KG1 (cell line): ENCODE data around the gene DSCAM.

Experiments
- DNase-seq: peaks from one replicate; lab custom pipeline; 2025; lab: John Stamatoyannopoulos, UW

DSCAM gene

DNA sequence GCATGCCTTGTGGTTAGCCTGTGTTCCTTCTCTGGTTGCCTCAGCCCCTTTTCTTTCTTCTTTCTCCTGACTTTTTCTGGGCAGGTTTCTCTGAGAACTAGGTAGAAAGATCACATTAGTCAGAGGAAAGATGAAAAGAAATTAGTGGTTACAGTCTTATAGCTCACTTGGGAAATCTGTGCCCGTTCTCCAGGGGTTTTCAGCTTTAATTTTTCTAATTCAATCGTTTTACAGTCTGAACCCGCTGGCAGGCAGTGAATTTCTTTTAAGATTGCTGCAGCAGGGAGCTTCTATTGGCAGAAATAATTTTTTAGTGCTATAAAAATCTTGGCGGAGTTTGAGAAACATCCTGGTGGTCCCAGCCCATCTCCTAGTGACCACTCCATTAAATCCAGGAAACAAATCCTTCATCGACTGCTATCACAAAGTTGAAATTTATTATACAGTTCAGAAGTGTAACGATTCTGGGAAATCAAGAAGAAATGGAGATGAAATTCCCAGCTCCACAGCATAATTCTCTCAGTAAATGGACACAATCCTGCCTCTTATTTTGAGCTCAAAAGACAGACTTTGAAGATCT, 866.6 kb downstream of the DSCAM start:
- no peak for DNase-seq

DNA sequence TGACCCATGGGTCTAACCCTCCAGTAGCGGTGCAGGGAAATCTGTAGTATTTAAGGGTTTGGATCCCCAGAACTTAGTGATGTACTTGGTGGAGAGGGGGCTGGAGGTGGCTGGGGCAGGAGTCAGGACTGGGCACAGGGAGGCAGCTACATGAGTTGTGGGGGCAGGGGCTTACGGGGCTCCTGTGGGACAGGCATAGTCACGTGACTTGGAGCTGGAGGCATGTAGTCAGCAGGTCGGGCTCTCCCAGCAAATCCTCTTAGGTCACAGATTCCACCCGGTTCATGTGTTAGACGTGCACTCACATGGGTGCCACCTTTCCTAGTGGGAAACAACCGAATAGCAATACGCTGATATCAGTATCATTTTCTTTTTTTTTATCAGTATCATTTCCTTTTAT, 867.6 kb downstream of the DSCAM start:
- DNase-seq = no peak

DNA sequence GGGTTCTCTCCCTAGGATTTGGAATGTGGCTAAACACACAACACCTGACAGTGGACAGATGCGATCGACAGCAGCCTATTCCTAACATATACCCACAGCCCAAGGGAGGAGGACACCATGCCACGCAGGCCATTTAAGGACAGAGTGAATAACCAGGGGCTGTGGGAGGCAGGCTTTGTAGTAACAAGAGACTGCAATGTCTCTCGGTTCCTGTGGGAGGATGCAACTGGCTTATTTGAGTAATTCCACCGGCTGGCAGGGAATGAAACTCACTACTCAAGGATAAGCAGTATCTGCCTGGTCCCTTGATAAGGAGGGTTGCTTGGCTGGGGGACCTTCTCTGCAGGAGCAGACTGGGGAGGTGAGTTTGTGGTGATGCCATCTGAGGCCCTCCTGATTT, 870.2 kb downstream of the DSCAM start:
- DNase-seq = no peak

DNA sequence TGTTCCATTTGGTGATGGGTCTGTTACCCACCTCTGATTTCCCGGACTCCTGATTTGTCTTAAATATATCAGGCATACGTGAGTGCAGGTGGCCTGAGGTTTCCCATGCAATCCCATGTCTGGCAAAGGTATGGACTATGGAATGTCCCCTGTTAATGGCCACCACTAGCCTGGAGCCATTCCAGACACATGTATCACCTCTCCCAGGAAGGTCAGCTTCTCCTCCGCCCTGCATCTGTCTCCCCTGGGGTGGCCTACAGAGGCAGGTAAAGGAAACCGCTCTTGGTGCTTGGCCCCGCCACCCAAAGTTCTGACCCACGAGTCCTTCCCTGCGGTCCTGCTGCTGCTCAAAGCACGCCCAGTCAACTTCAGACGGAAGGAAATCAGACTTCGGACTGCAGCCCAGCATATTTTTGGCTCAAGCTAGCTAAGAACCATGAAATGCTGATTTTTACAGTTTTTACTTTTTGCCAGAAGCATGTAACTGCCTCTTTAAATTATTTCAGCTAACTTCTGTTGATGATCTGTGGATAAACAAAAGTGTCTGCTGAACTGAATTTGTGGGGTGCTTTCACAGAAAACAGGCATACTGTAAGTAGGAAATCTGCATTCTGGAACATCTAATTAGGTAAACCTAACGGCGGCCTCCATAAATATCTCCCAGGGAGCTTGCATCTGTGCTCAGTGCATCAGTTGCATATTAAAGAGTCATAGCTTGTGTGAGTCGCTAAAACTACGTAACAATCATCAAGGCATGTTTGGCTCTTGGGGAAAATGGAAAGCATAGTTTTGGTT, 873.8 kb downstream of the DSCAM start:
- DNase-seq = no peak

DNA sequence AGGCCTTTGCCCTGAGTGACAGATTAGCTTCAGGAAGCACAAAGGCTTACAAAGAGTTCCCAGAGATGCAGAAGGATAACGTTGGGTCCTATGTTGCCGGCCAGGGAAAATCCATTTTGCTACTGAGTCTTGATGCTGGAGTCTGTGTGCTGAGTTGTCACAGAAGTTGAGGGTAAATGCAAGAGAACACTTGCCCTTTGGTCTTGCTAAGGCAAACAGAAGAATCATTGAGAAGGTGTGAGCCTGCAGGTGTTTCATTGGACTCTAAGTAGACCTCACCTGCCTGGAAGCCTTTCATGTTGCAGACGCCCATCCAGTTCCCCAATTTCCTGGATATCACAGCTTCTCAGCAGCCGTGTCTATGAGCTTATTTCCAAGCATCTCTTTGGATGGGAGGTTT, 874.5 kb downstream of the DSCAM start:
- no peak for DNase-seq

DNA sequence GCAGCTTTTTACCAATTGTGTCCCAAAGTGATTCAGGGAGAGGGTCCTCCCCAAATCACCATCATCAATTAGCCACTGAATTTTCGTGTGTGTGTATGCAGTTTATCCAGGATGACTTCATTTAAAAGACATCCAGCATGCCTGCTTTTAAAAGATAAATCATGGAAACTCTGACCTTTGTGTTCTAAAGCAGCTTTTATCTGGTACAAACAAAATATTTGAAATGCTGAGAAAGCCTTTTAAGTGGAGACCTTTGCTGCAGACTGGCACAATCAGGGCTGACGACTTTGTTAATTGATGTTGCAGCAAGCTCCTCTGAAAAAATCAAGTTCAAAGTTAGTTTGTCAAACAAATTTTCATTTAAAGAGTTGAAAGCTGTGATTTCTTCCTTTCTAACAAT, 875.0 kb downstream of the DSCAM start:
- DNase-seq = no peak

DNA sequence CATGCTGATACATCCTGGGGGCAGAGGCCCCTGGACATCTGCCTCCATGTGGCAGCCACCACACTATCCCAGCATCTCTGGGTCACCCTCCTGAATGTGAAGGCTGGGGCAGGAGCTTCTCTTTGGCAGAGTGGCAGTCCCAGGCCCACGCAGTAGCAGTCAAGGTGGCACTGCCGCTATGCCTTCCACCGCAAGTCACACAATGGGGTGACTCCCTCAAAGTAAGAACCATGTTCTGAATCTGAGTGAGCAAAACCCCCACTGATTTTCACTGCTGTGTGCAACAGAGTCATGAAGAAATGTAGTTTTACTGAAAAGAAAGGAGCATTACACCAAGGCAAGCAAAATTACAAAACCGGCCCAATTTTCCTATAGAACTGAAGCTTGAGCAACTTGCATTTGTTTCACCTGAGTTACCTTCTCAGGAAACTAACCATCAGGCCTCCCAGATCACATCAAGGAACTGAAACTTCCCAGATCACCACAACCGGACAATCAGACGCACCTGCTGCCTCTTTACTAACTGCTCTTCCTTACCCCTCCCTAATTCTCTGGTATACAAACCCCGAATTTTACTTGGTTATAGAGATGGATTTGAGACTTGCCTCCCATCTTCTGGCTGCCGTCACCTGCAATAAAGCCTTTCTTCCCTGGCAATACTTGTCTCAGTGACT, 877.1 kb downstream of the DSCAM start:
- DNase-seq = no peak

DNA sequence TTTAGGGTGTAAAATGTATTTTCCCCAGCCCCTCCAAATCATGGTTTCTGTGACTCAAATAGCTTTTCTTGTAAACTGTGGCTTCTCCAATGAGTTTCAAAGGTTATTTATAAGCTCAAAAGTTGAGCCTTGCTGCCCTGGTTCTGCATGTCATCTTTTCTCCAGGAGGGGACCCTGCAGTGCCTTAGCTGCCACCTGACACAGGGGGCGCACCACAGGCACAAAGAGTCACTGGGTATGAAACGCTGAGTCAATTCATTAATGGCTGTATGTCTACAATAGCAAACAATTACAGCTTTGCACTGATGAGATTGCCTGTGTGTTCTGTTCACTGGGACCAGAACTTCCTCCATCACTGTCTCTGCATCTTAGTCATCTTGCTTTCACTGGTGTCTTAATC, 878.9 kb downstream of the DSCAM start:
- DNase-seq = no peak

DNA sequence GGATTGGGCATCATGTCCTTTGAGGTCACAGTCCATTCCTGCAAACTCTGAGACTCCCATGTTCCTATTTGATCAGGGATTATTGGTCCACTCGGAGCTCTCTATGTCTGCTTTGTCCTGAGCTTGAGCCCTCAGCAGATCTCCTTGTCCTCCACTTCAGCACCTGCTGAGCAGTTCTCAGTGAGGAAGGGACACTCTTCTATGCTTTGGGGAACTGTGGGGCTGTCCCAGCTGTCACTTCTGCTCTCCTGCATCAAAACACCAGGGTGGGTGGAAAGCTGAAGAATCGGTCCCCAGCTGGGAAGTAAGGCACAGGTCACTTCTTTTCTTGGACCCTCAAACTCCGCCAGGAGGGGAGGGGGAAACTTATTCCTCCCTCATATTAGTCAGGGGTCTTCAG, 880.2 kb downstream of the DSCAM start:
- DNase-seq = no peak

DNA sequence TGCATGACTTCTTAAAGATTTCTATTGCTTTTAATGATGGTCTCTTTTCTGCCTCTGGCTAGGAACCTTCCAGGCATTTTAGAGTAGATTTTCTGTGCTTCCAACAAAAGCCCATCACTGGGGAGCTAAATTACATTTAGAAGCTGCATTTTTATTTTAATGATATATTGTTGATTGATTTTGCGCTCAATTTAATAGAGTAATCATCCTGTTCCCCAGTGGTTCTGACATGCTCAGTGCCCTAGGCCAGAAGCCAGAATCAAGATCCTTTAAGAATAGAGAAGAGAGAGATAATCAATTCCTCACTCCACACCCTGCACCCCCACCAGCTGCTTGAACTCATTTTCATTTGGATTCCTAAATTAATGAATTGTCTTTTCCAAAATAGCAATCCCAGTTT, 881.9 kb downstream of the DSCAM start:
- no peak for DNase-seq

DNA sequence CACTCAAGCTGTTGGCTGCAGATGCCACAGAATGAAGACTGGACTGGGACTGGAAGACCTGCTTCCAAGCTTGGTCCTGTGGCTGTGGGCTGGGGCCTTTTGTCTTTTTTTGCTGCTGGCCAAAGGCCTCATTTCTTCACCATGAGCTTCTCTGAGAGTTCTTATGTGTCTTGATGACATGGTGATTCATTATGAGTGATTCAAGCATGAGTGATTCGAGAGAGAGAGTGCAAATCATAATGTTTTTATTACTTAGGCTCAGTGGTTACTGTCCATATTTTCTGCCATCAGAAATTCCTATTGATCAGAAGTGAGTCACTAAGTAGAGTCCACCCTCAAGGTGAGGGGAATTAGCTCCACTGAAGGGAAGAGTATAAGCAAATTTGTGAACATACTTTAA, 885.7 kb downstream of the DSCAM start:
- no peak for DNase-seq
